SK-N-SH treated with all-trans-retinoic acid at 6 μM for 48 hours (cell line): ENCODE results near the gene SARS2.

Experiments used
- BACH2 ChIP-seq: fragments of 250-450 bp; sonication (Bioruptor Pico); IDR thresholded peaks from 2 replicates; pipeline ENCODE4 v1.9.0; 2021; ENCODE audit warnings: mild to moderate bottlenecking, borderline replicate concordance
- CREB5 ChIP-seq: fragments of 250-450 bp; sonication (Bioruptor Pico); IDR thresholded peaks from 2 replicates; pipeline ENCODE4 v1.5.1; 2020; ENCODE audit warnings: low read depth, mild to moderate bottlenecking, moderate library complexity
- GLIS3 ChIP-seq: fragments of 250-450 bp; sonication (Bioruptor Pico); IDR thresholded peaks from 2 replicates; pipeline ENCODE4 v1.5.0; 2020; ENCODE audit warnings: mild to moderate bottlenecking, moderate library complexity
- TOX ChIP-seq: fragments of 250-450 bp; sonication (Bioruptor Pico); IDR thresholded peaks from 2 replicates; pipeline ENCODE4 v1.8.0; 2021; ENCODE audit warnings: mild to moderate bottlenecking, moderate library complexity, borderline replicate concordance
- ZFP3 ChIP-seq: fragments of 250-450 bp; sonication (Bioruptor Pico); IDR thresholded peaks from 2 replicates; pipeline ENCODE4 v1.5.0; 2020; ENCODE audit warnings: mild to moderate bottlenecking, moderate library complexity
- ZNF565 ChIP-seq: fragments of 450-650 bp; formaldehyde crosslinking; conservative IDR thresholded peaks from 2 replicates; pipeline ENCODE4 v1.5.0; 2020; ENCODE audit warnings: low read depth, mild to moderate bottlenecking, moderate library complexity
- ZNF8 ChIP-seq: fragments of 450-650 bp; formaldehyde crosslinking; IDR thresholded peaks from 2 replicates; pipeline ENCODE4 v1.5.0; 2020; ENCODE audit warnings: mild to moderate bottlenecking, moderate library complexity

- no peak for TF ChIP-seq TOX
- no peak for TF ChIP-seq CREB5 (CRISPR knock-in tag)
- no peak for TF ChIP-seq ZNF8 (CRISPR knock-in tag)
- TF ChIP-seq BACH2 (CRISPR knock-in tag), result no peak
- TF ChIP-seq ZNF565, result no peak
- TF ChIP-seq GLIS3 (CRISPR knock-in tag), result no peak
- TF ChIP-seq ZFP3, result no peak
These were observed 22.0 kb upstream of the SARS2 start for GRCh38 chr19:38952395-38953165.
